NCI-H2171 treated with DMSO at 0.1 percent for 48 hours (cell line): ENCODE results near the gene XAB2.

Source experiments
- DNase-seq: peaks from one replicate; lab custom pipeline; 2025; lab: John Stamatoyannopoulos, UW

Gene XAB2

GRCh38 chr19:7632340-7633203 is 3.2 kb upstream of the XAB2 start:
- DNase-seq: no peak

DNA sequence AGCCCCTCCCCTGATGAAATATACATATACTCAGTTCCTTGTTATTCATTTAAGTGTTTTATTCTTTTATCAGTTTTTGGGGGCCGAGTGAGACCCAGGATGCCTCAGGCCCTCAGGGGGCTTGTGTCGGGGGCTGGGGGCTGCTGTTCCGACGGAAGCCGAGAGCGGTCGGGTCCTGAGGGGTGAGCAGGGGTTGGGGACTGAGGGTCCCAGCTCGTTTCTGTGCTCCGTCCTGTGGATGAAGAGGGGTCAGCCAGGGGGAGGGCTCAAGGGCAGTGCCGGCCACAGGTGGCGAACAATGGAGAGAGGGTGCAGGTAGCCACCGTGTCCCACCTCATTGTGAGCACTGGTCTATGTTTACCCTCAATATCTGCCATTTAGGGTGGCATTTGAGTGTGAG is 2.2 kb upstream of the XAB2 start:
- DNase-seq: no peak

- DNase-seq: no peak
Measured at GRCh38 chr19:7628589-7629311, 595 bp downstream of the XAB2 start.

GRCh38 chr19:7627166-7627565 is 2.2 kb downstream of the XAB2 start:
- DNase-seq: no peak

DNA sequence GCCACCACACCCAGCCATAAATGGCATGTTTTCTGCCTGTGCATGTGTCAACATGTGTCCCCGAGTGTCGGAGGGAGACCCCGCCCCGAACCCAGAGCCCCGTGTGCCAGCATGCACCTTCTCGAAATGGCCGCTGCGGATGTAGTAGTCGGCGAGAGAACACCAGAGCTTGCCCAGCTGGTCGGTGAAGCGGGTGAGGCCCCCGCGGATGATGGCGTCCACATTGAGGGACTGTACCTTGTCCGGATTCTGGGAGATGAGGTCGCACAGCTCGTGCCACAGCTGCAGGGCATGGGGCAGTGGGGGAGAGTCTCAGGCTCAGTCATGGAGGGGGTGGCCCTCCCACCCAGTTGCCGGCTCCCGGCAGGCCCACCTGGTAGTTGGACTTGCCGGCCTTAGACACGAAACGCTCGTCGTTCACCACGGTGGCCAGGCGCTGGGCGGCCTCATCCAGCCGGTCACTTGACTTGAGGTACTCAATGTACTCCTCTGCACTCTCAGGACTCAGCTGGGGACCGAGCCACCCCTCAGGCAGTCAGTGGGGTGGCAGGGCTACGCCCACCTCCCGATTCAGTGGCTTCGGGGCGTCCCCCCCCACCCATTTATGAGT is 3.5 kb downstream of the XAB2 start:
- DNase-seq: no peak

DNA sequence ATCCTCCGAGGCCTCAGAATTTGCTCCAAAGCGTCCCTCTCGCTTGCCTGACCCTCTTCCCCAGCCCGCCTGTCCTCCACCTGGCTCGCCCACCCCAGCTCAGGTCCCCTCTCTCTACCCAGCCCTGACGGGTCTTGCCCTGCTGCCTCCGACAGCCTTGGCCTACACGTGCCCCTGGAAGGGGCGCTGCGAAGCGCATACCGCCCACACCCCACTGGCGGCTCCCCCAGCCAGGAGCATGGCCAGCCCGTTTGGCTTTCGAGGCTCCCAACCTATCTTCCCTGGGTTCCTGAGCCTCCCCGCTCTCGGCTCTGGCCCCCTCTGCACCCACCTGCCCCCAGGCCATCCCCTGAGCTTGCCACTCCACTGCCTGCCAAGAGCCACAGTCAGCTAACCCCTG is 4.5 kb downstream of the XAB2 start:
- no peak for DNase-seq

DNA sequence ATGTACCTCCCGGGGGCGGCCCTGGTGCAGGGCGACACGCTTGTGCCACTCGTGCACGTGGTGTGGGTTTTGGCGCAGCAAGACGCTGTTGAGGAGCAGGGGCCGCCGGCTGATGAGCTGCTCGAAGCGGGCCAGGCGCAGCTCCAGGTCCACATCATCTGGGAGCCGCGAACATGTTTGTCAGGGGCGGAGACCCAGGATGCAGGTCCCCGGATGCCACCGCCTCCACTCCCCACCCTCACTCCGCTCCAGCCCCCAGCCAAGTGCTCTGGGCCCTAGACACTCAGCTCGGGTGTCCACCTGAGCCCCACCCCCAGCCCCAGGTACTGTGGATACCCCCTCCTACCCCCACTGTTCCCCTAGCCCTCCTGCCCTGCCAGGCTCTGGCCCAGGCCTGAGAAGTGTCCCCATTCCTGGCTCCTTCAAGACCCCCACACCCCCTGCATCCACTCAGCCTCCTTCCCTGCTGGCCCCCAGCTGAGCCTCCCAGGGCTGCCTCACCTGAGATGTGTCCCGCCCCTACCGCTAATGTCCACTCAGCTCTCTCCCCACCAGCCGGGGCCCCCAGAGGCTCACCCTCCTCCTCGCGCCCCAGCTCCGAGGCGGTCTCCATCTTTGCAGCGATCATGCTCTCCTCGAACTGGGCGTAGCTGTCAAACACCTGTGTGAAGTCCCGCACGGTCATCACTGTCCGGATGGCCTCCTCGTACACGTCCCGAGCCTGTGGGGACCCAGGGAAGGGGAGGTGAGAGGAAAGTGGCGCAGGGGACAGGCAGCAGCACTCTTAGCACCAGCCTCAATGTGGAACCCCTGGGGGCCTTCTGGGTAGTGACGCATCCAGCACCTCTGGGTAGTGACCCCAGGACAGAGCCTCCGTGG is 5.4 kb downstream of the XAB2 start:
- no peak for DNase-seq

GRCh38 chr19:7622933-7623685 is 6.2 kb downstream of the XAB2 start:
- no peak for DNase-seq

GRCh38 chr19:7620442-7621412 is 8.6 kb downstream of the XAB2 start:
- no peak for DNase-seq

DNA sequence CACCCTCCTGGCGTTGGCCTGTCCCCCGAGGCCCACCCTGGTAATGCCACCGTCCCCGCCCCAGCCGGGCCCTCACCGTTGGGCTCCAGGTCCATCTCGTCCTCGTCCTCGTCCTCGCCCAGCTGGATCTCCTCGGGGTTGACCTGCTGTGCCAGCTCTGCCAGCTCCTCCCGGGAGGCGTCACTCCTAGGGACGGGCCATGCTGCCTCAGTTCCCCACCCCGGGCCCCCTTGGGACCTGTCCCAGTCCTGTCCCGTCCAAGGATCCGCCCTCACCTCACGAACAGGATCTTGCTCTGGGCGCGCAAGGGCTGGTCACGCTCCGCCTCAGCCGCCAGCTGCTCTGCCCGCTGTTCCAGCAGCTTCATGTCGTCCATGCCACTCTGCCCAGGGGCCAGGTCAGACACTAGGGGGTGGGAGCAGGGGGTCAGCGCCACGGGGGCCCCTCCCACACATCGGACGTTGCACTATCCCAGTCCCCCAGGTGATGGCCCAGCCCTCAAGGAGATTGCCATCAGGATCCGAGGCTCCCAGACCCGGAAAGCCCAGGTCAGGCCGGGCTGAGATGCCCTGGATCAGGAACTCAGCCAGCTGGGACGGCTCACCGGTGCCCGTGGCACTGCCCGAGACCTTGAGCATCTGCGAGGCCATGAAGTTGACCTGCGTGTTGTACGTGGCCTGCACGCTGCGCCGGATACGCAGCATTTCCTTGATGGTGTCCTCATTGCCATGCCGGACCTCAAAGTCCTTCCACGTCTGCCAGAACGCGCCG is 9.5 kb downstream of the XAB2 start:
- DNase-seq: no peak

DNA sequence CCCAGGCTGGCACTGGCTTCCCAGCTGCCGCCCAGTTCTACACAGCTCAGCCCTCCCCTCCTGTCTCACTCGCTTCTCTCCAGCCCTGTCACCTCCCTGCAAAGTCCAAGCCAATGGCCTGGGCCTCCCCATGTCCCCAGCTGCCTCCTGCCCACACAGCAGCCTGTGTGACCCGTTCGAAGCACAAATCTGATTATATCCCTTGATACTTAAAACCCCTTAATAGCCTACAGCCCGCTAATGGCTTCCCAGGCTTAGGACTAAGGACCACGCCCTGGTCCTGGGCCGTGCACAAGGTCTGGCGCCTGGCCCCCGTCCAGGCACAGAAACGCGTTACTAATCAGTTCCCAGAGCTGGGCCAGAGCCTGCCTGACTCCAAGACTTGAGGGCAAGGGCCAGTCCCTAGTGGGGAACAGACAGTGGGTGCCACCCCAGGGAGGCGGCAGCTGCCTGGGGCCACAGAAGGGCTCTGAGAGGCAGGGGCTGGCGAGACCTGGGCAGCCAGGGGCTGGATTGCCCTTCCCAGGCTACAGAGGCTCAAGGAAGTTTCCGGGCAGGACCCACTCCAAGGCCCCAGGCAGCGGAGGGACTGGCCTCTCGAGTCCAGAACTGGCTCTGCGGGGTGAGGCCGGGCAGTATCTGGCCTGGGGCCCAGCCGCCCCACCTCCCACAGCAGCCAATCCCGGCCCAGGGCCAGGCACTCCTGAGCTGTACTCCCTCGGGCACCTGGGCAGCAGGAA is 10.4 kb downstream of the XAB2 start:
- DNase-seq: no peak

DNA sequence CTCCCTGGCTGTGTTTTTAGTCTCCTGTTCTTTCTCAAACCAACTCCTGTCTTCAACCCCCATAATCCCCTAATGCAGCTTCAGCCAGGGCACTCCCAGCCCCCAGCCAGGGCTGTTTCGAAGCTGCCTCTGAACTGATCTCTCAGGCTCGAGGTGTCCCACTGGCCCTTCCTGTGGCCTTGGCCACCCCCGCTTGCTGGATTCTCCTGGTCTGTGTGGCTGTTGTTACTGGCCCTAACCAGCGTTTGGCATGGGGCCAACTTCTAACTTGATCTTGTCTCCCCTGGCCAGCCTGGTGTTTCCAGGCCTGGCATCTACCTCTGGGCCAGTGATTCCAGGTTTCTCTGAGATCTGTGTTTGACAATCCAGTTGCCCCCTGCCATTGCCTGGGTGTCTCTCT is 11.0 kb downstream of the XAB2 start:
- no peak for DNase-seq

- no peak for DNase-seq
Measured at GRCh38 chr19:7617735-7618134, 11.6 kb downstream of the XAB2 start.

GRCh38 chr19:7617172-7617571 is 12.2 kb downstream of the XAB2 start:
- no peak for DNase-seq

- DNase-seq: no peak
Measured at GRCh38 chr19:7614859-7615741, 14.2 kb downstream of the XAB2 start.

GRCh38 chr19:7612282-7613274 is 16.8 kb downstream of the XAB2 start:
- no peak for DNase-seq
